Cardiac fibroblast (primary cell): ENCODE measurements around the gene CIB1.

Experiments used
- DNase-seq, 2 donors: peaks; one replicate each; pipeline versions ENCODE4 v3.0.0 to v3.0.0-alpha.2; 2010; ENCODE audit warnings: low read depth in 2 of 2
- H3K4me3 ChIP-seq, 2 donors: replicated peaks in 1 of 2; 1 replicate in 1 of 2; 2 replicates in 1 of 2; pipeline ENCODE4 v1.5.1; 2011; ENCODE audit warnings: low read depth in 2 of 2, low read length in 2 of 2, mild to moderate bottlenecking in 2 of 2, moderate library complexity in 1 of 2
- TF ChIP-seq, protein P1 (sequence below): IDR thresholded peaks from one replicate; pipeline ENCODE4 v1.5.1; 2011; ENCODE audit warnings: low read depth, mild to moderate bottlenecking, low read length, inconsistent platforms

CIB1 gene

DNA sequence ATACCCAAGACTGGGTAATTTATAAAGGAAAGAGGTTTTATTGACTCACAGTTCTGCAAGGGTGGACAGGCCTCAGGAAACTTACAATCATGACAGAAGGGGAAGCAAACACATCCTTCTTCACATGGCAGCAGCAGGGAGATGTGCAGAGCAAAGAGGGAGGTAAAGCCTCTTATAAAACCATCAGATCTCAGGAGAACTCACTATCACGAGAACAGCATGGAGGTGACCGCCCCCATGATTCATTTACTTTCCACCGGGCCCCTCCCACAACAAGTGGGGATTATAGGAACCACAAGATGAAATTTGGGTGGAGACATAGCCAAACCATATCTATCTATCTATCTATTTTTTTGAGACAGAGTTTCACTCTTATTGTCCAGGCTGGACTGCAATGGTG lies 5.6 kb upstream of the CIB1 start:
- TF ChIP-seq, protein P1, sequence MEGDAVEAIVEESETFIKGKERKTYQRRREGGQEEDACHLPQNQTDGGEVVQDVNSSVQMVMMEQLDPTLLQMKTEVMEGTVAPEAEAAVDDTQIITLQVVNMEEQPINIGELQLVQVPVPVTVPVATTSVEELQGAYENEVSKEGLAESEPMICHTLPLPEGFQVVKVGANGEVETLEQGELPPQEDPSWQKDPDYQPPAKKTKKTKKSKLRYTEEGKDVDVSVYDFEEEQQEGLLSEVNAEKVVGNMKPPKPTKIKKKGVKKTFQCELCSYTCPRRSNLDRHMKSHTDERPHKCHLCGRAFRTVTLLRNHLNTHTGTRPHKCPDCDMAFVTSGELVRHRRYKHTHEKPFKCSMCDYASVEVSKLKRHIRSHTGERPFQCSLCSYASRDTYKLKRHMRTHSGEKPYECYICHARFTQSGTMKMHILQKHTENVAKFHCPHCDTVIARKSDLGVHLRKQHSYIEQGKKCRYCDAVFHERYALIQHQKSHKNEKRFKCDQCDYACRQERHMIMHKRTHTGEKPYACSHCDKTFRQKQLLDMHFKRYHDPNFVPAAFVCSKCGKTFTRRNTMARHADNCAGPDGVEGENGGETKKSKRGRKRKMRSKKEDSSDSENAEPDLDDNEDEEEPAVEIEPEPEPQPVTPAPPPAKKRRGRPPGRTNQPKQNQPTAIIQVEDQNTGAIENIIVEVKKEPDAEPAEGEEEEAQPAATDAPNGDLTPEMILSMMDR, result no peak
- no peak overlapping the region for H3K4me3 ChIP-seq
- no peak for DNase-seq

DNA sequence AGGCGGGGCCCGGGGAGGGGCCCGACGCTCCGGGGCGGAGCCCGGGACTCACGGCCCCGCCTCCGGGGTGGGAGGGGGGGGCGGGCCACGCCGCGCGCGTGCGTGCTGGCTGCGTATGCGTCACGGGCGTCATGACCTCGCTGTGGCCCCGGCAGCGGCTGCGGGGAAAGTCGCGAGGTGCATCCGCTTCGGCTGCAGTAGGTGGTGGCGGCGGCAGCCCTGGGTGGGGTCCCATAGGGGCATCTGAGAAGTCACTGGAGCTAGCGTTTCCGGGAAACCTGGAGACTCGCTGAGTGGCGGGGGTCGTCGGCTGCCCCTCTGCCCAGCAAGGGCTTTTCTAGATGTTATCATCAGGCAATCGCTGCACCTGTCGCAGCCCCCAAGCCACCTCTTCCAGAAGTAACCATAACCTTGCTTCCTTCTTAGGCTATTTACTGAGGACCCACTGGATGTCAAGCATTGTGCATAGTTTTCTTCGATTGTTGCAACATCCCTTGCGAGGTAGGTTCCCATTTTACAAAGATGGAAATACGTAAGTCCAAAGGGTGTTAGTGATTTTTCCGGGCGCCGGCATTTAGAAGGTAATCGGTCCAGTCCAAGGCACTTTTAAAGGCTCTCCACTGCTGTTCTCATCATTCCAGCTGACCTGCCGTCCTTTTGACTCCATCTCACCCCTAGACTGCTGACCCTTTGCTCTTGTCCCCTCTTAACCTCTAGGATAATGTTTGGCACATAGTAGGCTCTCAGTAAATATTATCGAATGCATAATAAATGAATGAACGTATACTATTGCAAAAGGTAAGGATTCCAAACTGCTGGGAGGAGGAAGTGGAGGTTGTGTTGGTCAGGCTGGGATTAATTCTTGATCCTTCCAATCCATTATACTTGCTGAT lies 601 bp upstream of the CIB1 start, which contains the start of gene GDPGP1:
Gene GDPGP1 (plus strand): TSS at position 114 of the 893 bp plus-strand sequence. CDS start 6,700 bp downstream, outside the sequence.
- H3K4me3 ChIP-seq, result peak within 1 kb of the TSS; percentile 84 to 90
- DNase-seq, result peak; percentile 23 to 25
- TF ChIP-seq, protein P1, result no peak

DNA sequence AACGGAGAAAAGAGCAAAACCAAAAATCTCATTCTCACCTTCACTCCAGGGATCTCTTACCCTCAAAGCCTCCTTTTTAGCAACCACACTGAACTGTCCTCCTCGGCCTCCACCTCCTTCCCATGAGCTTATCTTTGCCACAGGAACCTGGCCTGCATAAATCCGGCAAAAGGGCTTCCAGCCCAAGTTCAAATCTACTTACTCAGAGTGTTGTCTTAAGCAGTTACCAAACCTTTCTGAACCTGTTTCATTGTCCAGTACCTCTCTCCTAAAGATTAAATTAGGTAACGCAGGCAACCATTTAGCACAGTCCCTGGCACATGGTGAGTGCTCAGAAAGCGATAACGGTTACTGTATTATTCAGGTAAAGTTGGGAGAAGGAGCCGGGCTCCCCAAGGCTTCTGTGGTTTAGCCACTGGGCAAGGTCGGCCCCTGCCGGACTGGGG lies 777 bp downstream of the CIB1 start:
- H3K4me3 ChIP-seq, result peak overlapping the region; percentile 84 to 90
- TF ChIP-seq, protein P1, result peak; percentile 42
- peak in 1 of 2 donors; percentile 43 for DNase-seq

DNA sequence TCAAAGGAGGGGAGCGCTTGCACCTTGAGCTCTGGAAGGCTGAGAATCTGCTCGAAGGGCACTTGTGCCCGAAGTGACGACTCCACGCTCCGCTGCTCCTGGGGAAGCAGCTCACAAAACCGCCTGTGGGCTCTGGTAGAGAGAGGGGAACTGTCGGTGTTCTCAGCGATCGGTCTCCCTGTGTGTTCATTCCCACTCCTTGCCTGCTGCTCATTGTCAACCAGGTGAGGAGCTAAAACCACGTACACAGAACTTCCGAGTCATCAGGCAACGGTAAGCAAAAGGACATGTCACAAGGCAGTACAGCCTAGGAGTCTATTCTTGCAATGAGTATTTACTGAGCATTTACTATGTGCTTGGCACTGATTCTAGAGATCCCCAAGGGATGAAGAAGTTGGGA lies 1.5 kb downstream of the CIB1 start:
- peak in 1 of 2 donors; percentile 24 for DNase-seq
- TF ChIP-seq, protein P1, result no peak
- peak overlapping the region in 1 of 2 donors; percentile 90 for H3K4me3 ChIP-seq

DNA sequence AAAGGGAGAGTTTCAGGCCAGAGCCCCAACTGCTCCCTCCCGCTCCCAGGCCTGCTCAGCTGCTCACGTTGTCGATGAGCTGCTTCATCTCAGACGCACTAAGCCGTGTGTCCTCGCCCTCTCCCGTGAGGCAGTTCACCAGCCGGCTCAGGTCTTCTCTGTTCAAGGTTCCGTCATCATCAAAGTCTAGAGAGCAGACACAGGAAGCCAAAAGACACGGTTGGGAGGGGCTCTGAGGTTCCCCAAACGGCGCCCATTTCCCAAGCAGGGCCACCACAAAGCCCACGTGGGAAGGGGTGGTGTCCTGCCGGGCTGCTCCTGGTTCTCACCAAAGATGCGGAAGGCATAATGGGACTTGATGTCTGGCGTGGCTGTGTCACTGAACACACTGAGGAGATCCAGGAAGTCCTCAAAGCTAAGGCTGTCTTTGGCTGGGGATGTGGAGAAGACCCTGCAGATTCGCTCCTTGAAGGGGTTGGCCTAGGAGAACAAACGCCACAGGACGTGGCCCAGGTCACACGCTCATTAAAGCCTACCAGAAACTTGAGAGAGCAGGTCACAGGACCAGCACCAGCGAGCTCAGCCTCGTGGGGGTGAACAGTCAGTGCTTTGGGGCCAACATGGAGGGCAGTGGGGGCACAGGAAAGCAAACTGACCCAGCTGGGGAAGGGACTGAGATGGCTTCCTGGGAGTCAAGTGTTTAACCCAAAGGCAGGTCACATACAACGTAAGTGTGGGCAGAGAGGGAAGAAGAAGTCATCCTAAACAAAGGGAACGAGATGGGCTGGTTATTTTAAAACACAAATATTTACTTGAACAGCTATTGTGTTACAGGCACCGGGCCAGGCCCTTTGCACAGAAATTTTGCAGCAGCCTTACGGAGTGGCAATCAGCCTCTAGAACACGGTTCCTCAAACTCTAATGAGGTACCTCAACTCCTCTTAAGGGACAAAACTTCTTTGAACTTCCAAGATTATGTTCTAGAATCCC lies 2.4 kb downstream of the CIB1 start:
- TF ChIP-seq, protein P1, result no peak
- DNase-seq, result no peak
- no peak overlapping the region for H3K4me3 ChIP-seq

DNA sequence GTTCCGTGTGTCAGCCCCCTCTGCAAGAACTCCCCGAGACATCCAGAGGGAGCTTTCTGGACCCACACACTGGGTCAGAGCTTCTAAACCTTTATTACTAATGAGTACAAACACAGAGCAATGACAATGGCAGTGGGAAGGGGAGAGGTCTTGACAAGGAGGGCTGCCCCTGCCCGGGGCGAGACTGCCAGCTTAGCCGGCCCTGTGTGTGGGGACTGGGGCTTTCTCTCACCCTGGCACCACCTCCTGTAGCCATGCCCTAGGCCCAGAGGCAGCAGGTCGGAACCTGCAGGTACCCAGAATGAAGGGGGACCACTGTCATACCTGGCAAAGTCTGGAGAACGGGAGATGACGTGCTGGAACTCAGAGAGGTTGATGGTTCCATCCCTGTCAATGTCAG lies 3.1 kb downstream of the CIB1 start:
- no peak for DNase-seq
- H3K4me3 ChIP-seq, result no peak overlapping the region
- TF ChIP-seq, protein P1, result no peak
